Subcutaneous abdominal adipose tissue (tissue), 5 donors: ENCODE results near the gene BICDL1.

Experiments used
- H3K27ac ChIP-seq: one replicate; pipeline ENCODE4 v1.7.0; 2013; ENCODE audit warnings: low read depth, mild to moderate bottlenecking, inconsistent platforms, low read length, moderate library complexity
- H3K27me3 ChIP-seq, 5 donors: one replicate each; pipeline ENCODE4 v1.7.0; 2013; ENCODE audit warnings: low read length in 5 of 5, inconsistent platforms in 1 of 5; ENCODE audit not compliant: control insufficient read depth in 5 of 5, insufficient read depth in 4 of 5
- H3K36me3 ChIP-seq, 5 donors: one replicate each; pipeline ENCODE4 v1.7.0; 2013; ENCODE audit warnings: low read length in 5 of 5; ENCODE audit not compliant: control insufficient read depth in 5 of 5, insufficient read depth in 5 of 5
- H3K4me1 ChIP-seq, 5 donors: one replicate each; pipeline ENCODE4 v1.7.0; 2013; ENCODE audit warnings: low read length in 5 of 5, mild to moderate bottlenecking in 3 of 5, moderate library complexity in 1 of 5; ENCODE audit not compliant: control insufficient read depth in 5 of 5, insufficient read depth in 5 of 5
- H3K4me3 ChIP-seq, 5 donors: one replicate each; pipeline ENCODE4 v1.7.0; 2013; ENCODE audit warnings: low read length in 5 of 5, low read depth in 1 of 5
- H3K9ac ChIP-seq, 5 donors: one replicate each; pipeline ENCODE4 v1.7.0; 2013; ENCODE audit warnings: low read length in 5 of 5, mild to moderate bottlenecking in 4 of 5, moderate library complexity in 3 of 5
- H3K9me3 ChIP-seq, 5 donors: one replicate each; pipeline ENCODE4 v1.7.0; 2013; ENCODE audit warnings: low read length in 5 of 5; ENCODE audit not compliant: control insufficient read depth in 5 of 5
- donor health status: healthy.
- donor health status: healthy.
- donor health status: healthy.
- donor health status: healthy.
- donor health status: healthy.

The BICDL1 gene

DNA sequence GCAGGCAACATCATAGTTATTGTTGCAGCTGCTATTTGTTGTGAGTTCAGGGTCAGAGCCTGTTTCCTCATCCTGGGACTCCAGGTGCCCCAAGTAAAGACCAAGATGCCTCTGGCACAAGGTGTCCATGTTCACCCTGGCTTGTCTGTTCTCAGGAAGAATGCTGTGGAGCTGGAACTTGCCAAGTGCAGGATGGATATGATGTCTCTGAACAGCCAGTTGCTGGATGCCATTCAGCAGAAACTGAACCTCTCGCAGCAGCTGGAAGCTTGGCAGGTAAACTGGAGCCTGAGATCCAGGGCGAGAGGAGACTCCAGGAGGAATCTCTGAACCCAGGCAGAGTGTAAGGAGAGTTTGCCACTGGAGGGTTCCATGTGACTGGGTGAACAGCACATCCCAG lies 100.8 kb downstream of the BICDL1 start:
- Histone ChIP-seq H3K27ac (no peak overlapping the region), H3K4me3 (no peak overlapping the region), H3K9me3 (no peaks in the 10 kb centered on the region), H3K9ac (no peak overlapping the region), H3K36me3 (peaks cover 0 to 34% (median 14%) of the 10 kb centered on the region in 5 donors), H3K27me3 (no peaks in the 10 kb centered on the region), H3K4me1 (peaks cover 4 to 13% (median 11%) of the 10 kb centered on the region in 5 donors)

GRCh38 chr12:120090206-120090605 lies 101.2 kb downstream of the BICDL1 start:
- Histone ChIP-seq H3K27me3 (no peaks in the 10 kb centered on the region), H3K4me3 (no peak overlapping the region), H3K9ac (no peak overlapping the region), H3K36me3 (peaks cover 0 to 35% (median 15%) of the 10 kb centered on the region in 5 donors), H3K27ac (no peak overlapping the region), H3K9me3 (no peaks in the 10 kb centered on the region), H3K4me1 (peaks cover 4 to 13% (median 11%) of the 10 kb centered on the region in 5 donors)

- Histone ChIP-seq H3K27me3 (no peaks in the 10 kb centered on the region), H3K27ac (no peak overlapping the region), H3K36me3 (peaks cover 0 to 36% (median 15%) of the 10 kb centered on the region in 5 donors), H3K9ac (no peak overlapping the region), H3K9me3 (no peaks in the 10 kb centered on the region), H3K4me1 (peaks cover 4 to 13% (median 13%) of the 10 kb centered on the region in 5 donors), H3K4me3 (no peak overlapping the region)
Measured at GRCh38 chr12:120090626-120091295, 101.7 kb downstream of the BICDL1 start.

DNA sequence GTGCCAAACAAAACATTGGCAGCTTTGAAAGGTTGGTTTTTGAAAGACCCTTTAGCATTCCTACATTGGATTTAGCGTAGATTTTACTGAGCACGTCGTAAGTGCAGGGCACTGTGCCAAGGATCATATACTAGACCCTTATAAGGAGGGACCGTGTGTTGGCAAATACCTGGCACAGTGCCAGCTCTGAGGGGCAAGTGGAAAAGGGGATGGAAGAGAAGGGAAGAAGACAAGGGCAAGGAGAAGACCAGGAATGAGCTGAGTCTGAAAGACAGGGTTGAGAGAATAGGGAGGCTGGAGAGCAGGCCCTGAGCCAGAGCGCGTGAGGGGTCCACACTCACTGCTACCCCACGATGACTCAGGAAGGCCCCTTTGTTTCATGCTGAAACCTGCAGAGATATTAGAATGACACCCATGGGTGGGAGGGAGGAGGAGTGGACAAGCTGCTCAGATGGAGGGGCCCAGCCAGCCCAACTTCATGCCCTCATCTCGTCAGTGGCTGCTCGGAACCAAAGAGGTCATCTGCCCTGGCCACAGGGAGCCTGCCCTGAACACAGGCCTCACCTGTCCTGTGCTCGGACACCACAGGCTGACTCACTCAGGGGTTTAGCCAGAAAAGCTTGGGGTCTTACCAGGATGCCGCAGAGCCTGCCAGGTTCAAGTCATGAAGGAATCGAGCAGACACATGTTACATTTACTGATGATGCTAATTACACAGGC lies 102.5 kb downstream of the BICDL1 start:
- Histone ChIP-seq H3K27ac (no peak overlapping the region), H3K36me3 (peaks cover 0 to 43% (median 23%) of the 10 kb centered on the region in 5 donors), H3K4me3 (no peak overlapping the region), H3K27me3 (no peaks in the 10 kb centered on the region), H3K4me1 (peaks cover 4 to 19% (median 11%) of the 10 kb centered on the region in 5 donors), H3K9ac (no peak overlapping the region), H3K9me3 (no peaks in the 10 kb centered on the region)

DNA sequence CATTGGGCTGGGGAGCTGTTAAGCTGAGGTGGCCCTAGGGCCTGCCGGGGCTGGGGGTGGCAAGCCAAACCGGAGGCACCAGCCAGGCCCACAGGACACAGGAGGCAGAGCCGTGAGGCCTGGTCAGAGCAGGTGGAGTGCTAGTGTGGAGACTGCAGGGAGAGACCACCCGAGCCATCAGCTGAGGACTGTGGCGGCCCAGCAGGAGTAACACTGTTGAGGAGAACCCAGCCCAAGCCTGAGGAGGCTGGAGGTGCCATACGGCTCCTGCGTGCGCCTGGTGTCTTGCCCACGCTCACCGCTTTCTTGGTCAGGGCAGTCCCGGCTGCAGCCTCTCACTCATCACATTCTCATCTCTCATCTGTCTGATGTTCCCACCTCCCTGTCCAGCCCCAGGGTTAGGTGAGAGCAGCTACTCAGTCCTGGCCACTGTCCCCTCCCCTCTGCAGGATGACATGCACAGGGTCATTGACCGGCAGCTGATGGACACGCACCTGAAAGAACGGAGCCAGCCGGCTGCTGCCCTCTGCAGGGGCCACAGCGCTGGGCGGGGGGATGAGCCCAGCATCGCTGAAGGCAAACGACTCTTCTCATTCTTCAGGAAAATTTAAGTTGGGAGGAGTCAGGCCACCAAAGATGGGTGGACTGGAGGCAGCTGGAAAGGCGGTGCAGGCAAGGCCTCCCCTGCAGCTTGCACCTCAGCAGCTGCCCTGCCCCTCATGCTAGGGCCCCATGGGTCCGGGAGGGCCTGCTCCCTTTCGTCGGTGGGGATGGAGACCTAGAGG lies 103.7 kb downstream of the BICDL1 start:
- H3K9ac ChIP-seq = no peak overlapping the region
- no peak overlapping the region for H3K27ac ChIP-seq
- H3K4me3 ChIP-seq = no peak overlapping the region
- H3K27me3 ChIP-seq = no peaks in the 10 kb centered on the region
- no peaks in the 10 kb centered on the region for H3K9me3 ChIP-seq
- peaks cover 0 to 15% (median 3%) of the 10 kb centered on the region in 5 donors for H3K4me1 ChIP-seq
- peaks cover 0 to 55% (median 34%) of the 10 kb centered on the region in 5 donors for H3K36me3 ChIP-seq

DNA sequence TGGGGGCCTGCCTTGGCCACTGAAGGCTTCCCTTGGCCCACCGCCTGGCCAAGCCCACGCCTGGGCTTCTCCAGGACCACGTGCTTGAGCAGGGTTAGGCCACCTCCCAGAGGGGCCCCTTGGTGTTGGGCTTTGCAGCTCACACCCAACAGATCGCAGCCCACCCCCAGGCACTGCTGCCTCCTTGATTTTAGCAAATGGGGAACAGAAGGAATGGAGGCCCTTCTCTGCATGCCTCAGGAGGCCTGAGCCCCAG lies 104.2 kb downstream of the BICDL1 start:
- Histone ChIP-seq H3K36me3 (peaks cover 0 to 58% (median 37%) of the 10 kb centered on the region in 5 donors), H3K4me3 (no peak overlapping the region), H3K4me1 (peaks cover 0 to 15% (median 3%) of the 10 kb centered on the region in 5 donors), H3K9ac (no peak overlapping the region), H3K9me3 (no peaks in the 10 kb centered on the region), H3K27me3 (no peaks in the 10 kb centered on the region), H3K27ac (no peak overlapping the region)

DNA sequence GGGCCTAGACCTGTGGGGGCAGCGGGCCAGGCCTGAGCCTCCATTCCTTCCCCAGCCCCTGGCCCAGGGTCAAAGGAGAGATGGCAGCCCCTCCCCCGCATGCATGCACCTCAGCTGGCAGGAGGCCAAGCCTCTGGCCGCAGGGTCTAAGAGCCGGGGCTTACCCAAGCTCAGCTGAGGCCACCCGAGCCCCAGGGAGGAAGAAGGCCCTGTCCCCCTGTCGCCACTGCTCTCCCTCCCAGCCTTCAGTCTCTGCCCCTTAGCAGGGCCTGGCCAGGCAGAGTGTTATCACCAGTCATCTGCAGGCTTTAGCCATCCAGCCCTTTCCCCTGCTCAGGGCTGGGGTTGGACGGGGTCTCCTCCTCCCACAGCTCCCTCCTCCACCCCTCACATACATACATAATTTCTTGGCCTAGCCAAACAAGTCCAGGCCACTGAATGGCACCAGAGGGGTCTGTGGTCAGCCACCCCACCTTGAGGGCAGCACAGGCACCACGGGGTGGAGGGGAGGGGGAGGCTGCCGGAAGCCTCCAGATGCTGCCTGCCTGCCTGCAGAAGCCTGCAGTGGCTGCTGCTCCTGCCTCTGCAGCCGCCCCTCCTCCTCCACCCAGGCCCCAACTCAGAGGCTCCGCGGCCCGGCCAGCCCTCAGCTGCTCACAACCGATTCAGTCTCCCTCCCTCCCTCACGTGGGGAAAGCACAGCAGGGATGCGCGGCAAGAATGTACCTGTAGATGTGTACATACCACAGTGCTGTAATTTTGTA lies 104.7 kb downstream of the BICDL1 start:
- no peak overlapping the region for H3K9ac ChIP-seq
- no peak overlapping the region for H3K27ac ChIP-seq
- no peaks in the 10 kb centered on the region for H3K9me3 ChIP-seq
- H3K36me3 ChIP-seq = peaks cover 0 to 63% (median 42%) of the 10 kb centered on the region in 5 donors
- peaks cover 0 to 15% (median 3%) of the 10 kb centered on the region in 5 donors for H3K4me1 ChIP-seq
- H3K4me3 ChIP-seq = no peak overlapping the region
- H3K27me3 ChIP-seq = no peaks in the 10 kb centered on the region

DNA sequence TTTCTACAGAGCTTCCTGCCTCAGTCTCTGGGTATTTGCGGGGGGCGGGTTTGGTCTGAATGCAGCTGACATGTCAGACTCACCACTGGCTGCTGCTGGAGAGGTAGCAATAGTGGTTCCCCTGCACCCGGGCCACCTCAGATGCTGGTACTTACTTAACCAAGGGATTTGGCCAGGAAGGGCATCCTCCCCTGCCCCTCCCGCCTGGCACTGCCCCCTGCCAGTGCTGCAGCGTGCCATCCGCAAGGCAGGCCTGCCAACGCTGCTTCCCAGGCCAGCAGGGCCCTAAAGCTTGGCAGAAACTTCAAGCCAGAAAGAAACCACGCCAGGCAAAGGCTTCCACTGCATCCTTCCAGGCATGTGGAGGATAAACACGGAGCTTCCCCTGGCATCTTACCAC lies 105.4 kb downstream of the BICDL1 start:
- Histone ChIP-seq H3K4me3 (no peak overlapping the region), H3K9me3 (no peaks in the 10 kb centered on the region), H3K4me1 (peaks cover 0 to 15% (median 3%) of the 10 kb centered on the region in 5 donors), H3K27ac (no peak overlapping the region), H3K36me3 (peaks cover 0 to 71% (median 50%) of the 10 kb centered on the region in 5 donors), H3K9ac (no peak overlapping the region), H3K27me3 (no peaks in the 10 kb centered on the region)

DNA sequence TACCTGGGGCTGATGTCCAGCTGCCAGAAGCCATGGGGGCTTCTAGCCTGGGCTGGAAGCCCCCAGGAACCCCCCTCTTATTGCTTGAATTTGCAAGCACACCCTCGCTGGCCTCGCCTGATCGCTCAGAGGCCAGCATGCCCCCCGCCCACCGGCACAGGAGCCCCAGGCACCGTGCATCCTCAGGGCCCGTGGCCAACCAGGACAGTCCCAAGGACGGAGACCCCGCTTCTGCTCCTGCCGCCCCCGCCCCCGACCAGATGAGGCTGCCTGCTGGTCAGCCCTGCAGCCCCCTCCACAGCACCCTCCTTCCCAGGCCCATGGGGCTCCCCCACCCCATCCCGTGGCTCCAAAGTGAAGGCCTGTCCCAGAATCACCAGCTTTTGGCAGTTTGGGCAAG lies 106.3 kb downstream of the BICDL1 start:
- Histone ChIP-seq H3K27ac (no peak overlapping the region), H3K4me1 (peaks cover 0 to 19% (median 5%) of the 10 kb centered on the region in 5 donors), H3K4me3 (no peak overlapping the region), H3K27me3 (no peaks in the 10 kb centered on the region), H3K9ac (no peak overlapping the region), H3K9me3 (no peaks in the 10 kb centered on the region), H3K36me3 (peaks cover 0 to 79% (median 56%) of the 10 kb centered on the region in 5 donors)
